NCI-H146 treated with DMSO at 0.1 percent for 48 hours (cell line): ENCODE data around the gene FGD5.

Experiments
- DNase-seq: peaks from one replicate; lab custom pipeline; 2025; ENCODE audit not compliant: unreplicated experiment; lab: John Stamatoyannopoulos, UW

FGD5 gene

DNA sequence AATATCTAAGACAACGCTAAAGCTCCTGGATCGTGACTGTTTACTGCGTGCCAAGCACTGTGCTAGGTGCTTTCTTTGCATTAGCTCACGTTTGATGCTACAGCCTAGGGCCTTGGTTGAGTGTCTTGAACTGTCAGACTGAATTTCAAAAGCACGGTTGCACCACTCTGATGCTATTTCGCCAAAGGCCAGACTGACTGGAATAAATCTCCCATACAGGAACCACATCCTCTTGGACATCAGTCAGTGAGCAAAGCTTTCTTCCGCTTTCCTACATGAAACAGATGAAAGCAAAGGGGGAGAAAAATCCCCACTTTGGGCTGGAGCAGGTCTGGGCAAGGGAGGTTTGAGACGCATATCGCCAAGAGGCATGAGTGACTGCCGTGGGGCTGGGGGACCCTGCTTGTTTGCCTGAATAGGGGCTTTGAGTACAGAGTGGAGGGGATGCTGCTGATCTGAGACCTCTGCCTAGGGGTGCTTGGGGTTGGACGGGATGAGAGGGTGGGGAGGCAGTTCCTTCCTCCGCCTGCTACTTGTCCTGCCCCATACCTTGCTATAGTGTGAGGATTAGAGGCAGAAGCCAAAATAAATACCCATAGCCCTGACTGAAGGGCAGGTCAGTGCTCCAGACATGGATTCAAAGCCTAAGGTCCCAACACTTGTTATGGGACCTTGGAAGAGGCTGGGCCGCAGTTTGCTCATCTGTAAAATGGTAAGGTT lies 5.3 kb downstream of the FGD5 start:
- no peak for DNase-seq

DNA sequence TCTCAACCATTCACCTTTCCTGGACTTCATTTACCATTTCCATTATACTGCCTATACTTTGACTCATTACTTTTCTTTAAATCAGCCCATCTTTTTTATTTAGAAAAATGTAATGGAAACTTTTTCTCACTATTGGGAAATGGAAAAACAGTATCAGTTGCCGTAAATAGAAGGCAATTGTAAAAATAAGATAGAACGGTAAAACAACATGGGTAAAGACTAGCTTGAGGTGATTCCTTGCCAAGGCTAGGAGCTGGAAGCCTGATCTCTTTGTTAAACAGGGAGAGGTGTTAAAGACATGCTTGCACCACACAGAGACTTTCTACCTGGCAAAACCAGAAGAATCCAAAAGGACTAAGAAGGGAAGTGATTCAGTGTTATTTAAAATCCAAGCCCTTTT lies 5.9 kb downstream of the FGD5 start:
- DNase-seq = no peak

DNA sequence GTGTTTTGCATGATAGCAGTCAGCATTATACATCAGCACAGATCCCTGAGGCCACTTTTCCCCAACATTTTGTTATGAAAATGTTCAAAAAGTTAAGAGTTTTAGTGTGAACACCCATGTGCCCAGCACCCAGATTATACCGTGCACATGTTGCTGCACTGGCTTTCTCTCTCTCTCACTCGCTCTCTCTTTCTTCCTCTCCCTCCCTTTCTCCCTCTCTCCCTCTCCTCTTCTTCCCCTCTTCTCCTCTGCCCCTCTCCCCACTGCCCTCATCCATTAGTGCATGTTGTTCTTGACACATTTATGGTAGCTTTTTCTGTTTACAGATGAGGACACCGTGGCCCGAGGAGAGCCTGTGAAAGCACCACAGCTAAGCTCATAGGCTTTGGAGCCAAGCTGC lies 7.3 kb downstream of the FGD5 start:
- DNase-seq = no peak

DNA sequence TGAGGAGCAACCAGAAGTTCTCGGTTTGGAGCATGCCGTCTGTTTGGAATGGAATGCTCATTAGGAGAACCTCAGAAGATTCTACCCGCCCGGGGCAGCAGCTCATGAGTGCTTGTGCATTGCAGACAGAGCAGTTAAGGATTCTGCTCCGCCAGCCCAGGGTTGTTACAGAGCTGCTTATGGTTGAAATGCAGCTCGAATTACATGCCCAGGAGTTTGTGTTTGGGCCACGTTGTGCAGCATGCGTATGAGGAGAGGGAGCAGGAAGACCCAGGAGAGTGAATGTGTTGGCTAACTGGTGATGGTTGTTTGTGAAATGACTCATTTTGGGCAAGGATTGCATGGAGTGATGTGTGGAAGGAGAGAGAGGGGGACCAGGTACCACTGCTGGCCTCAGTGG lies 9.0 kb downstream of the FGD5 start:
- no peak for DNase-seq

DNA sequence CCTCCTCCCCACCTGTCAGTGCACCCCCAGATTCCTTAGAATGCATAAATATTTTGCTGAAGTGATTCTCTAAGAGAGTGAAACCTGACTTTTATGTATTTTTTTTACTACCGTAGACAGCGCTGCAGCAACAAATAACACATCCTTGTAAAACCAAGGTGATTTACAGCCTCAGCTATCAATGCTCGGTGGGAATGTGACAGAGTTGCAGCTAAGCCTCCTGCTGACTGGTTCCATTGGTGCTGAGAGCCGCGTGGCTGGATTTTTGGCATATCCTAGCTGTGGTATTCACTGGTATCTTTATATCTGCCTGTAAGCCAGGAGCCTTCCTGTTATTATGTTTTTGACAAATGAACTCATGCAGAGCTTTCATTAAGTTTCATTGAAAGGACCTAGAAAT lies 11.0 kb downstream of the FGD5 start:
- no peak for DNase-seq

DNA sequence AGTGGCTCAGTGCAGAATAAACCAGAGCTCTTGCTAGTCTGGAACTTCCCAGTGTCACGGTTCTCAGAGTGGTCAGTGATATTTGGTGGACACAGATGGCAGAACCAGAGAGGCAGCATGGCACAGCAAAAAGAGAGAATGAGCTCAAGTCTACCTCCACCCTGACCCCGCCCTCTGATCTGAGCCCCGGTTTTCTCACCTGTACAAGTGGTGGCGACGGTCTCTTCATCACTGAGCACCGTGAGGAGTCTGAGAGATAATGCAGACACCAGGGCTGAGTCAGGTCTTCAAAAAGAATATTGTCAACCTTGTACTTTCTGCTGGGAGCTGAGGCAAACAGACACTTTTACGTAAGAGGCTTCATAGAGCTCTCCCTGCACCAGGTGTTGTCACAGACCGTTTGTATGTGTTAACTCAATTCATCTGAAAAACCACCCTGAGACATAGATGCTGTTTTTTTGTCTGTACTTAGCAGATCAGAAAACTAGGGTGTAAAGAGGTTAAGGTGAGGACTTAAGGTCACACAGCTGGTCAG lies 13.2 kb downstream of the FGD5 start:
- no peak for DNase-seq

DNA sequence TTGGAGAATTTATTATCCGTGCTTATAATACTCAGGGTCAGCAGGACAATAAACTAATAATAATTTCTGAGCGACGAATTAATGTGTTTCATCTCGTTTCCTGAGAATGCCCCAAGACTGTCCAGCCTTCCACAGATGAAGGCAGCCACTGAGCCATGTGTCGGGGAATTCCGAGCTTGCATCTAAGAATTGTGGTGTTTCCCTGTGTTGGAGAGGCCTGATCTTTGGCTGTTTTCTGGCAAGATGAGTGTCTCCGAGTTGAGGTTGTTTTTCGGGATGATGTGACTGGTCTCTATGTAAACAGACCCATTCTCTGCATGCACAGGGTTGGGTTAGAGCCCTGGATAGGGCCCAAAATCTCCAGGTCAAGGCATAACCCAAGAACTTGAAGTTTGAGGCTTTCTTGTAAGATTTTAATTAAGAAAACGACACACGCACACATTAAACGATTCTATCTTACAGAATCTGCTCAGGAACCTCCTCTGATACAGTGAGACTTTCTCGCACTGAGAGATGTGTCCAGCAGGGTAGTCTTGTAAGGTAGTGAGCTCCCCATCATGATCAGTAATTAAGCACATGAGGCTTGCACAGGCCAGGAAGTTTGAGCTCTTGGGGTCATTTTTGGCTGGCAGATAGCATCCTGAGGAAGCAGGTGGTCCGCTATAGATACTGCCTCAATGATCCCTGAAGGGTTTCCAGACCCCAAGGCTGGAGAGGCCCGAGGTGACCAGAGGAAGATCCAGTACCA lies 14.4 kb downstream of the FGD5 start:
- no peak for DNase-seq

DNA sequence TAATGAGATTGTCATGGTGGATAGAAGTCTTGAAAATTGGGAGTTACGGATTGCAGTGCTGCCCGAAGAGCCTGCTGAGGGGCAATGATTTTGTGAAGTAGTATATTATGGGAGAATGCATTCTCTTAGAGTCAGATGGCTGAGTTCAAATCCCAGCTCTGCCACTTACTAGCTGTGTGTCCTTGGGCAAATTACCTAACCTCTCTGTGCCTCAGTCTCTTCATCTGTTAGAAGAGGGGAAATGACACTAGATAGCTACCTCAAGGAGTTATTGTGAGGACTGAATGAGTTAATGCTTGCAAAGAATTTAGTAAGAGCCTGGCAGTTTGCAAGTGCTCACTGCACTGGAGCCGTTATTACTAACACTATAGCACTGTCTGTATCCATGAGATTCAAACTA lies 15.4 kb downstream of the FGD5 start:
- no peak for DNase-seq

DNA sequence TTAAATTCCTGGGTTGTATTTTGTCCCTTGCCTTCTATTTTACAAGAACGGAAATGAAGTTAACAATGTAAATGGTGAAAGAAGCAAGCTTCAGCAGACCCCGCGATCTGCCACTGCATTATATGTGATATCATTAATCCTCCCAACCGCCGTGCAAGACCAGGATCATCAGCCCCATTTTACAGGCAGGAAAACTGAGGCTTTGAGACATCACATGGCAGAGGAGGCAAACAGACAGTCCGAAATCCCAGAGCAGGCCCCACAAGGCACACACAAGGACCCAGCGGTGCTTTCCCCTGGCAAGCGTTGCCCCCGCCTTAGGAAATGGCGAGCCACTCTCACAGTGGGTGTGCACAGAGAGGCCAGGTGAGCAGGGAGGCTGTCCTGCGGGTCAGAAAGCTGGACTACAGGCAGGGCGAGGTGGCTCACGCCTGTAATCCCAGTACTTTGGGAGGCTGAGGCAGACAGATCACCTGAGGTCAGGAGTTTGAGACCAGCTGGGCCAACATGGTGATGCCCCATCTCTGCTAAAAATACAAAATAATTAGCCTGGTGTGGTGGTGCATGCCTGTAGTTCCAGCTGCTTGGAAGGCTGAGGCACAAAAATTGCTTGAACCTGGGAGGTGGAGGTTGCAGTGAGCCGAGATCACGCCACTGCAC lies 16.2 kb downstream of the FGD5 start:
- DNase-seq = no peak

DNA sequence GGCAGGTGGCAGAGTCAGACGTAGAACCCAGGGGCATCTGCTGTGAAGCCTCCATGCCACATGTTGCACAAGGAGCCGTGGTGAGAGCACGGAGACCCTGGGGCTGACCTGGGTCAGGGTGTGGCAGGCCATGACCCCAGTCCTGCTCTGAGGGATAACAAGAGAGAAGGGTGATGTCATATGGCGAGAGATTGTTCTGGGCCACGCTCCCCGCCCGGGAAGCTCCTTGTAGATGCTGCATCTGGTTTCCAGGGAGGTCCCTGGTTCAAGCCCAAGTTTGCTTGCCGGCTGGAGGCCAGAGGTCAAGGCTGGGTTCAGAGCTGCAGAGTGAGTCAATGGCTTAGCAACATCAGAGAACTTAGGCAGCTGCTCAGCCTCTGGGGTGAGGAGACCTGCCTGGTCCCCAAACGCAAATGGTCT lies 17.3 kb downstream of the FGD5 start:
- no peak for DNase-seq

DNA sequence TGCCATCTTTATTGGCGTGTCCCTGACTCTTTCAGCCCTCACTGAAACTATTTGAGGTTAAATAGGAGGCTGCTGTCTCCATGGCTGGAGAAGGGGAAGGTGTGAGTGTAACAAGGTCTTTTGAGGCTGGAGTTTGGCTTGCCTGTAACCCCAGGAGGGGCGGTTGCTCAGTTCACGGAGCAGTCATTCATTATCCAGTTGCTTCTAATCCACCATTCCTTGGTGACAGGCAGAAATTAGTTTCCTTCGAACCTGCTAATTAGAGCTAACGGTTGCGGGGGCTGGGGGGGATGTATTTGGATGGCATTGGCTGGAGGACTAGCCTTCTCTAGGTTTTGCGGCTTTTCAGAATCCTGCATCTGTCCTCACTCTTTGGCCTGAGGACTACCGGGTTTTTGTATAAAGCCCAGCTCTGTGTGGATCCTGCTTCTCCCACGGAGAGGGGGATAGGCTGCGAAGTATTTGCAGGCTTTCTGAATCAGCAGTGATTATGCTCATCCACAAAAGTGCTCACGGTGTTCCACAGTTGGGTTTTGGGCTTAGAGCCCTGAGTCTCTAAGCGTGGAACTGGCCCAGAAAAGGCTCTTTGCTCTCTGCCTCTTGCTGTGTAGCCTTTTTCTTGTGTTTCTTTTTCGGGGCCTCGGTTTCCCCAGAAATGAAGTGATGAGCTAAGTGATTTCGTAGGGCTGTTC lies 18.6 kb downstream of the FGD5 start:
- no peak for DNase-seq

DNA sequence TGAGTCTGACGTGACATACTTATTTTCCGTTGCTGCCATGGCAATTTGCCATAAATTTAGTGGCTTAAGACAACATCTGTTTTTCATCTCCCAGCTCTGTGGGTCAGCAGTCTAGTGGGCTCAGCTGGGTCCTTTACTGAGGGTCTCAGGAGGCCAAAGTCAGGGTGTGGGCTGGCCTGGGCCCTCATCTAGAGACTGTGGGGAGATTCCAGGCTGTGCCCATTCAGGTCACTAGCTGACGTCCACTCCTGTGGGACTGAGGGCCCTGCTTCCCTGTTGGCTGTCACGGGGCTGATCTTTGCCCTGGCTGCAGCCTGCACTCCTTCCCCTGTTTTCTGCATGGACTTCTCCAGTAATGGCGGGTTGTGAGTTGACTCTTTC lies 19.1 kb downstream of the FGD5 start:
- DNase-seq = no peak

DNA sequence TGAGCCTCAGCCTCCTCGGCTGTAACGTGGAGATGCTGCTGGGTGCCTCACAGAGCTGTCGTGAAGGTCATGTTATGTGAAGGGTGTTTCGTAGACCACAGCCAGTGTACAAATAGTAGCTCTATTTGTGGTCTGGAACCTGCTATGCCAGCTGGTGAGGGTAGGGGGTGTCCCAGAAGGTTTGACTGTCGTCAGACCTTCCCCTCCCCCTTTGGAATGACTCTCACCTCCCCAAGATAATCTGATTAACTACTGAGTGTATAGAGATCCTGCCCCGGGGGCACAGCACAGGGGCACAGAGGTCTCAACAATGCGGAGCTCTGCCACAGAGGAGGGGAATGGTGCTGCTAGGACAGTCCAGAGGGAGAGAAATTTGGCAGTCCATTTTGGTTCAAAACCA lies 20.5 kb downstream of the FGD5 start:
- no peak for DNase-seq

DNA sequence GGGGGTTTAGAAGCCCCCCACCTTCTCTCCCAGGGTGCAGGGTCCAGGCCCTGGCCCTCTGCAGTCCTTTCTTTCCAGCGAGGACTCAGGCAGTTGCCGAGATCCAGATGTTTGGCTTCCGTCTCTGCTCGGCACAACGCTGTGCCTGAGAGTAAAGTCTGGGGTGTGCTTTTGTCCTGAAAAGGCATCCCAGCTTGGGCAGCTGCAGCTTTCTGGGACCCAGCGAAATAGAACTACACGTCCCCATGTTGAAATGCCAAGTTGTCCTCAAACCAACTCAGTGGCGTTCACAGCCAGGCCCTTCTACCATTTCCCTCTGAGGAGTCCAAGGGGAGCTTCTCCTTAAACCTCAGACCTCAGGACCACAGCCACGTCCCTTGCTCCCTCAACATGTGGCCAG lies 23.1 kb downstream of the FGD5 start:
- DNase-seq = no peak

DNA sequence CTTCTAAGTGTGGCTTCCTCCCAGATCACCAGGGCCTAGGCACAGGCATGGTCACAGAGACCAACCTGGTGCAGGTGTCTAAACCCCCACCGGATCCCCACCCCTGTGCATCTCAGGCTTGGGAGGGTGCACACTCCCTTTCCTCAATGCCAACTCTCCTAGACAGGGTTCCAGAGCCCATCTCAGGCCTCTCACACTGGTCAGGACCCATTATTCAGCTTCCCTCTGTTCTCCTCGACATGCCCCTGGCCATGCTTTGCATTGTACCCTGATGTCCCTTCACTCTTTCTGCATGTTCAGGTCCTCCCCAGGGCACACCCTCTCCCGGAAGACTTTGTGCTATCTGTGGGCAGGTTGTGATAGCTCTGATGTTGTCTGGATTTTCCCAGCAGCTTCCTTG lies 23.5 kb downstream of the FGD5 start:
- DNase-seq = no peak

DNA sequence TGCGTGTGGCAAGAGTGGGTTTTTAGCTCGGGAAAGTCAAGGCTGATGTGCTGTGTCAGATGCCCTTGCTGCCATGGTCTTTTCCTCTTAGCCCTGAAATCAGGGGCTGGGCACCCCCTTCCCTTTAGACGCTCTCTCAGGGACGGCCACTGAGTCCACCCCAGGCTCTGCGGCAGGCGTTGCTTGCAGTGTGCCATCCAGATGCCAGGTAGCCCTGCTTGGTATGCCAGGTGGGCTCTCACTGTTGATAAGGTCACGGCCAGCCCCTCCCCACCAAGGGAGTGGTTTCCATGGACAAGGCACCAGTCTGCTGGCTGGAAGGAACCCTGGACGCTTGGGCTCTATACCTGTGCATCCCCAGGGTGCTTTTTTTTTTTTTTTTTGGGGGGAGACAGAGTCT lies 24.6 kb downstream of the FGD5 start:
- no peak for DNase-seq

DNA sequence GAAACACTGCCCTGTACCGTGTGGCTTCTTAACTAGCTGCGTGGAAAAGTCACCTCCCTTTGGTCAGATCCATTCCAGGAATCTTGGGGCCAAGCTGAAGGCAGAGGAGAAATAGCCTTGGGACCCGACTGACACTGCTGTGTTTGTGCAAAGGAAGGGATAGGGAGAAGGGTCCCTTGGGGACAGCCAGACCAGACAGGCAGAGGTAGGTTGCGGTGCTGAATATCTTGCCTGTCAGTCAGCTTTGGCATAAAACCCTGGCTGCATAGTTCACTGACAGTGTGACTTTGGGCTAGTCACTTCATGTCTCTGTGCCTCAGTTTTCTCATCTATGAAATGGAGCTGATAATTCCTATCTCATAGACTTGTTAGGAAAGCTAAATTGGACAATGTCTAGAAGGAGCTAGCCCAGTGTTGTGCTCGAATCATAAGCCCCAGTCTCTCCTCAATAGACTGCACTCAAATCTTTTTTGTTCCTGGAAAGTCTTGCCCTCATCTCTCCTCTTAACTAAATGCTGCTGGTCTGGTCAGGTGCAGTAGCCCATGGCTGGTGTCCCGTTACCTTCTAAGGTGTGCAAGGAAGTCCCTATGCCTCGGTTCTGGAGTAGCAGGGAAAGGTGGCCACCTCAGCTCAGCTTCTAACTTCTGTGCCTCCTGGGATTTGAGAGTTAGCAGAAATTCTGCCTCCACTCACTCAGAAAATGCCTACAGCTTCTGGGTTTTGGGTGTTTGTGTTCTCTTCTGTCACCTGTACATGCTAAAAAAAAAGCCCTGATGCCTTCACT lies 25.8 kb downstream of the FGD5 start:
- DNase-seq = no peak

DNA sequence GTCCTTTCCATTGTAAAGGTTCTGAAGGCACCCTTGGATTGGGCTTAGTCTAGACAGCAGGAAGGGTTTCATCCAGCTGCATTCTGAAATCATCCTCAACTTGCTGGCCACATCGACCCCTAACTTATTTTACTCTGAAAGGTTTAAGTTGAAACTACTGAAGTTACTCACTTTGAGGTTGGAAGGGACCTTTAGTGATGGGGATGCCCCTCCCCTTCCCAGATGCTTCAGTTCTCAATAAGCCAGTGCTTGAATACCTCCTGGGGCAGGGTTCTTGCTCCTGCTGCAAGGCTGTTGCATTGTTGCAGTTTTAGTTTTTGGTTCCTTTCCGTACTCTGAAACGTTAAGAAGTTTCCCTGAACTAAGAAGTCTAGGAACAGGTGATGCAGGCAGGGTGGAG lies 26.4 kb downstream of the FGD5 start:
- no peak for DNase-seq

DNA sequence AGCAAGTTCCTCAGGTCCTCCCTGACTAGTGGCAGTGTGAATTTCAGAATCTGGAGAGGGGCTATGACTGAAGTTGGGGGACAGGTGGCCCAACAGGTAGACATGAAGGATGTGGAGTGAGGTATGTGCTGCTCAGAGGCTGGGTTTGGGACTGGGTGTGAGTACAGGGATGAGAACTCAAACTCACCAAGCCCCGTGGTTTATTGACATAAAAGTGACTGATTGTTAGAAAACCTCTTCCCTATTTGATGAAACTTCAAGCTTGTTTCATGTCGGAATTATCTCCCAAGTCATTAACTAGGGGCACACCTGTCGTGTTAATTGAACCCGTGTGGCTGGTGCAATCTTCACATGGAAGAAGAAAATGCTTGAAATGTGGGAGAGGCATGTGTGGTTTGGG lies 27.1 kb downstream of the FGD5 start:
- no peak for DNase-seq

DNA sequence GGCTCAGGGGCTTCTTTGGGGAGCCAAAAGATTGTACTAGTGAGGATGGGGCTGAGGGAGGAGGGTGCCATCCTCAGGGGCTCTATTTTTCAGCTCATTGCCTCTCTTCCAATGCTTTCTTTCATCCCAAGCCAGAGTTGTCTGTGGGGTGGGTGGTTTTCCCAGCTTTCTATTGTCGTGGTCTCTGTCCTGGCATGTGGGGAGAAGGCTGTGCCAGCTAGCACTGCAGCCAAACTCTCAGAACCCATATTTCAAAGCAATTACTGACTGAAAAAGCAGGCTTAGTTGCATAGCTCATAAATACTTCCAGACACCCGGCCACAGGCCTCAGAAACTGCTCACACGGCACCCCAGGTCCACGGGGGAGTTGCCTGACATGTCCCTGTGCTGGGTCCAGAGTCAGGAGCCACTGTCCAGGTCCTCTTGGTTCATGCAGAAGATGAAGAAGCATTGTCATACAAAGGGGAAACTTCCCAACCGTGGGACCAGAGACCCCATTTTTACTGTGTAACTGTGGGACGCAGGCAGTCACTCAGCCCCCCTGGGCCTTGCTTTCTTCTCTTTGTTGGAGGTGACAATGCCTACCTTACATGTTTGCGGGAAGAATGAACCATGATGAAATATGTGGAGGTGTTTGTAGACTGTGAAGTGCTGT lies 27.6 kb downstream of the FGD5 start:
- no peak for DNase-seq
